Right lobe of liver (tissue), 4 donors: Measurements from ENCODE around the gene GMPPB.
"Not testable (repeated sequence)": the region's sequence is repeated elsewhere in the genome, so short reads cannot be mapped to it uniquely, and the experiment has no call there.

Experiments
- CTCF ChIP-seq, 4 donors: fragments of 200-600 bp in 3 of 4; fragments of 450-650 bp in 1 of 4; IDR thresholded peaks; one replicate each; pipeline versions ENCODE4 v1.5.1 to v1.8.0; 2016 to 2022; ENCODE audit warnings: antibody characterized with exemption in 4 of 4, mild to moderate bottlenecking in 2 of 4
- POLR2A ChIP-seq: fragments of 450-650 bp; IDR thresholded peaks from one replicate; pipeline ENCODE4 v1.6.1; 2017; ENCODE audit warnings: antibody characterized with exemption, mild to moderate bottlenecking
- donor health status: DM: no; HTN: no; CAD: no.
- donor health status: DM: no; HTN: no; CAD: no.
- donor health status: DM: no; HTN: yes; CAD: no.

GRCh38 chr3:49695350-49696015 lies 28.3 kb downstream of the GMPPB start:
- TF ChIP-seq CTCF (IDR thresholded peaks at IDR 0.05); POLR2A: not testable (repeated sequence)
